Nucleus accumbens (tissue), 56 donors: ENCODE data around the gene EFHC1.
A peak's percentile ranks its signal among the peaks of the same experiment; 100 is the strongest.

Experiments
- DNase-seq, 56 donors: peaks; one replicate each; lab custom pipeline; 2025; lab: John Stamatoyannopoulos, UW

The EFHC1 gene

DNA sequence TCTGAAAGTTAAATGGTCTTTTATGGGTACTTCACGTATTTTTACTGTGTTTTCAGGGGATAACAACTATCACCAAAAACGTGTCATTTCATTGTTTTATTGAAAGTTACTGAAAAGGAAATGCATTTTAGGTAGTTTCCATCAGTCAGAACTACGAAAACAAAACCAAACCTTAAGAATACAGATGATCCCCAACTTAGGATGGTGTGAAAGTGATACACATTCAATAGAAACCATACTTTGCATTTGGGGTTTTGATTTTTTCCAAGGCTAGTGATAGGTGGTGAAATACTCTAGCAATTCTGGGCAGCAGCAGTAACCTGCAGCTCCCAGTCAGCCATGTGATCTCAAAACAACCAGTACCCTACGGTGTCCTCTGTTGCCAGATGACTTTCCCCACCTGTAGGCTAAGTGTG lies 25.9 kb upstream of the EFHC1 start:
- no peak for DNase-seq

DNA sequence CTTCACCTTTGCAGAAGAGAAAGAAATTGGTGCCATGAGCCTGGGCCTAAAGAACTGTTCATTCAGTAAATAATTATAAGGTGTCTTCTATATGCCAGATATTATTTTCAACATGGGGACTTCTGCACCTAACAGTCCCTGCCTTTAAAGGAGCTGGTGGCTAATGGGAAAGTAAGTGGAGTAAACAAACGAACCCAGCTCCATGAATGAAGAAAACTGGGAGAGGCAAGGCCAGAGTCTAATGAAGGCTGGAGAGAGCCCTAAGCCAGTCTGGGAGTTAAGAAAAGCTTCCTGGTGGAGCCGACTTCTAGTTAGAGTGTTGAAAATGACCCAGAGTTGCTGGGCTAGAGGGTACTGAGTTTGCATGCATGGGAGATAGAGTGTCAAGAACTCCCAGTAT lies 24.2 kb upstream of the EFHC1 start:
- DNase-seq: no peak

DNA sequence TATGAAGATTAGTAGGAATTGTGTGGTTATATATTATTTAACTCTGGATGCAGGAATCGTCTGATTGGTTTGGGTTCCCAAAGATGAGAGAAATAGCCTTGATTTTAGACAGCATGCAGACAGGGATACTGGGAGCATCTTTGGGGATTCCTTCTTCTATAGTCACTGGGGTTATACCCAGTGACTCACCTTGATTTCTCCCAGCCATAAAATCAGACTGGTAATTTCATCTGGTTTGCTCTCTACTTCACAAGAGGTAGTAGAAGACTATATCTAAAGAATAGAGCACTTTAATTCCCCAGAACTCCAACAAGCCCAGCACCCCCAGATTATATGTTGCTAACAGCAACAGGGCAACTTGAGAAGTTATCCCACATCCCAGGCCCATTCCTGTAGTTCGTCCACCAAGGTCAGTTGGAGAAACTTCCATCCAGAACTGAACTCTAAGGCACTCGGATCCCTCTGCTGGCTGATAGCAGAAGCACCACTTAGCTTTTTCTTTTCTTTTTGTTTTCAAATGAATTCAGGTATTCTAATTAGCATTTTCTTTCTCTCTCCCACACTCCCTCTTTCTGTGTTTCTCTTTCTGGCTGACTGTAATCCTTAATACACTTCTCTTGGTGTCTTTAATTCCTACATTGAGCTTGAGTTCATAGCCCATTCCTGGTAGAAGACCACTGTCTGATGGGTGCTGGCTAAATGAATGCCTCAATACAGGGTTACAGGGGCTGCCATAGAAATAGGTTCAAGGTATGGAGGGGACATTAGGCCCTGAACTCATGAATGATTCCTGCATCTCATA lies 20.4 kb upstream of the EFHC1 start:
- peak in 24 of 56 donors; percentile 6 to 64 (median 28) for DNase-seq

DNA sequence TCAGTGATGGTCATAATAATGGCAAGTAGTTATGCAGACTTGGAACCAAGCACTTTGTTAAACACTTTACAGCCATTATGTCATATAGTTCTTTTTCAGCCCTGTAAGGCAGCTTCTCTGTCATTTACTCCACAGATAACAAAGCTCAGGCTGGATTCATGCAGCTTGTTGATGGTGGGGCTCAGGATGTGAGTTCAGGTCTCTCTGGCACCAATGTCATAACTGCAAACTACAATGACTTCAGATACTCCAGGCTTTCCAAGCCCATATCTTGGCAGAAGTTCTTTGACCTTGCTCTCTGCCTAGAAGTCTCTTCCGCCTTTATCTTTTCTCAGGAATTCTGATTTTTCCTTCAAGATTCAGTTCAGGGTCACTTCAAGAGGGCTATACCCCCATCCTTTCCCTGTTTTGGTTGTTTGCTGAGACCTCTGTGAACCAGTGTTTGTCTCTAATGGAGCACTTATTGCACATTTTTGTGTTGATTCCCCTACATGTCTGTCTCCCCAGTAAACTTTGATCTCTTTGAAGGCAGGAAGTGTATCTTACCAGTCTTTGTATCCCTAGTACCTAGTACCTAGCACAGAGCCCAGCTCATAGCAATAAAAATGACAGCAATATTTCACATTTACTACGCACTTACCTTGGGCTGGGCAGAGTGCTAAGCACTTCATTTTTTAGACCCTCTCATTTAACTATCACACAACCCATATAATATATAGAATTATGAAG lies 19.7 kb upstream of the EFHC1 start:
- DNase-seq: no peak

- no peak for DNase-seq
Observed at GRCh38 chr6:52403086-52403485, 17.1 kb upstream of the EFHC1 start.

DNA sequence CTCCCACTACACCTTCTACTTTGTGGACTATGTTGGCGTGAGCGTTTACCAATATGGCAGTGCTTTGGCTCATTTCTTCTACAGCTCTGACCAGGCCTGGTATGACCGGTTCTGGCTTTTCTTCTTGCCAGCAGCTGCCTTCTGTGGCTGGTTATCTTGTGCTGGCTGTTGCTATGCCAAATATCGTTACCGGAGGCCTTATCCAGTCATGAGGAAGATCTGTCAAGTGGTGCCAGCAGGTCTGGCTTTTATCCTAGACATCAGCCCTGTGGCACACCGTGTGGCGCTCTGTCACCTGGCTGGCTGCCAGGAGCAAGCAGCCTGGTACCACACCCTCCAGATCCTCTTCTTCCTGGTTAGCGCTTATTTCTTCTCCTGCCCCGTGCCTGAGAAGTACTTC lies 16.5 kb upstream of the EFHC1 start:
- DNase-seq: peak in 1 of 56 donors; percentile 3

DNA sequence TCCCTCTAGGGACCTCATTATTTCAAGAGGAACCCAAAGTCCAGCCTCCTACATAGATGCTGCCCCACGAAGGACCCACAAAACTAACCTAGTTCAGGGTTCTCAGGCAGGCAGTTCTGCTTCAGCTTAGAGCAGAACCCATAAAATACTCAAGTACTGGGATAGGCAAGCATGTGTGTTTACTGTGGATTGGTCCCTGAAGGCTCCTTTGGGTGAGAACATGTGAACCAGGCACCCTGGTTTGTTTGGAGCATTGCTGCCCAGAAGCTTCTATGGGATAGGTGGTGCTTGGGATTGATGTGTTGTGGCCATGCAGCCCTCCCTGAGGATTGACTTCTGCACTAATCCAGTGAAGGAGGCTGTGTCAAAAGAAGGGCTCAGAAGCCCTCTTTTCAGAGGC lies 14.9 kb upstream of the EFHC1 start:
- no peak for DNase-seq

DNA sequence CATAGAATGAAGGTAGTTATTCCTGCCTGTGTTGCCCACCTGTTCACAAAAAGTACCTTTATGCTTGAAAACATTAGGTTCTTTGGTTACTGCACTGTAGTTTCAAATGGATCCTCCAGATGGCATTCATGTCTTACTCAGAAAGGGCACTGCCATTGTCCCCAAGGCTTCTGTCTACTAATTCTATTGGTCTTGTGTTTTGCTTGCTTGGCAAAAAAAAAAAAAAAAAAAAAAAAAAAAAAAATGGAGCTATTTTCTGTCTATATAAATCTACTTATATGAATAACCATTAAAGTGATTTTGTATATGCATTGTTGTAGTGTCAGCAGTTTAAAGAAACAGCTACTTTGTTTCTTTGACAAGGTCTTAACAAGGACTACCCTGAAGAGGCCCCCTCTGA lies 12.7 kb upstream of the EFHC1 start:
- DNase-seq: no peak

GRCh38 chr6:52409499-52409898 lies 10.6 kb upstream of the EFHC1 start:
- no peak for DNase-seq

DNA sequence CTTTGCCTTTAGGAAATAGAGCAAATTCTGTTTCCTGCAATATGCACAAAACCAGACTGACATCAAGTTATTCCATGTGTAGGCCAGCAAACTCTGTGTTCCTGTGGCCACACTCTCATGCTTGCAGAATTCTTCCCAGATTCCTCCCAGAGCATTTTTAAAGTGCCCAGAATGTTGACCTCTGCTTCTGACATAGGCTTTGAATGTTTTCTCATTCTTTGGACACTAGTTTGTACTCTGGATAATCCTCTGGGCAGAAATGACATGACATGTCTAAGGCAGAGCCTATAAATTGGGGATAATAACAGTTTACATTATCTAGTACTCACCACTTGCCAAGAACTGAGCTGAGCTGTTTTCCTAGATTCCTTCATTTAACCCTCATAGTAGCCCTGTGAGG lies 9.2 kb upstream of the EFHC1 start:
- no peak for DNase-seq

- DNase-seq: no peak
Observed at GRCh38 chr6:52411911-52412310, 8.2 kb upstream of the EFHC1 start.

GRCh38 chr6:52415333-52415732 lies 4.8 kb upstream of the EFHC1 start:
- no peak for DNase-seq

GRCh38 chr6:52415917-52416628 lies 4.1 kb upstream of the EFHC1 start:
- no peak for DNase-seq

- DNase-seq: peak in 2 of 56 donors; percentile 7 to 18
Observed at GRCh38 chr6:52416629-52417151, 3.5 kb upstream of the EFHC1 start.

DNA sequence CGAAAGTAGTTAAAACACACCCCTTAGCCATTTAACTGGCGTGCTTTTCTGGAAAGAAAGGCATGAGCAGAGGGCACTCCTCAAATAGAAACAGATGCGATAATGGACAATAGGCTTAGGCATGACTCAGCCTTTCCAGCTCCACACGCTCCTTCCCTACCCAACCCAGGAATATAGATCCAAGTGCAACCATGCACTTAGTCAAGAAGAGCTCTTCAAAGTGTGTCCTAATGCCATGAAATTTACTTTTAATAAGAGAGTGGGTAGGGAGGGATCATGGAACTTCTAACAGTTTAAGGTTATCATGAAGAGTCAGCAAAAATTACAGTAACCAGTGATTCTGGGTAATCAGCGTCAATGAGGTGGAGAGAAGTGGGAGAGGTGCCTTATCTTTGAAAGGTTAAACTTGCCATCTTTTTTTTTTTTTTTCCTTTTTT lies 2.4 kb upstream of the EFHC1 start:
- no peak for DNase-seq

GRCh38 chr6:52418606-52419005 lies 1.5 kb upstream of the EFHC1 start:
- DNase-seq: no peak

GRCh38 chr6:52420668-52421358 lies 671 bp downstream of the EFHC1 start:
- peak in 34 of 56 donors; percentile 6 to 75 (median 52) for DNase-seq

- no peak for DNase-seq
Observed at GRCh38 chr6:52422156-52422555, 2.0 kb downstream of the EFHC1 start.

DNA sequence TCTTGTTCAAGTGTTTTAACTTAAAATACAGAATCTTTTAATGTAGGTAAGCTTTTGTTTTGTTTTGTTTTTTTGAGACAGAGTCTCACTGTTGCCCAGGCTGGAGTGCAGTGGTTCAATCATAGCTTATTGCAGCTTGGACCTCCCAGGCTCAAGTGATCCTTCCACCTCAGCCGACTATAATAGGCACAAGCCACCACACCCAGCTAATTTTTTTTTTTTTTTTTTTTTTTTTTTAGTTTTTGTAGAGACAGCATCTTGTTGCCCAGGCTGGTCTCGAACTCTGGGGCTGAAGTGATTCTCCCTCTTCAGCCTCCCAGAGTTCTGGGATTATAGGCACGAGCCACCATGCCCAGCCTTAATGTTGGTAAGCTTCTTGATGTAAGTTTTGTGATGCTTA lies 3.3 kb downstream of the EFHC1 start:
- DNase-seq: no peak

DNA sequence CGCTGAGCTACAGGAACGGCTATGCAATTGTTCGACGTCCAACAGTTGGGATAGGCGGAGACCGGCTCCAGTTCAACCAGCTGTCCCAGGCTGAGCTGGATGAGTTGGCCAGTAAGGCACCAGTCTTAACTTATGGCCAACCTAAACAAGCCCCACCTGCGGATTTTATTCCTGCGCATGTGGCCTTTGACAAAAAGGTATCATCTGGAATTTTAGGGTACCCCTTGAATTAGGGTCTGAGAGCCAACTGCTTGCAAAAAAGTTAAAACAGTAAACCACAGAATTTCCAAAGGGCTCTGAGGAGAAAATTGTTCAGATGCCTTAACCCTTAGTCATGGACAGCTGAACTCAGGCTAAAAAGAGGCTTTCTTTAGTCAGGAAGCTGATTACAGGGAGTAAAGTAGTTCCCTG lies 3.8 kb downstream of the EFHC1 start:
- DNase-seq: no peak
